ENCODE data around the gene PRKACA.

DNA sequence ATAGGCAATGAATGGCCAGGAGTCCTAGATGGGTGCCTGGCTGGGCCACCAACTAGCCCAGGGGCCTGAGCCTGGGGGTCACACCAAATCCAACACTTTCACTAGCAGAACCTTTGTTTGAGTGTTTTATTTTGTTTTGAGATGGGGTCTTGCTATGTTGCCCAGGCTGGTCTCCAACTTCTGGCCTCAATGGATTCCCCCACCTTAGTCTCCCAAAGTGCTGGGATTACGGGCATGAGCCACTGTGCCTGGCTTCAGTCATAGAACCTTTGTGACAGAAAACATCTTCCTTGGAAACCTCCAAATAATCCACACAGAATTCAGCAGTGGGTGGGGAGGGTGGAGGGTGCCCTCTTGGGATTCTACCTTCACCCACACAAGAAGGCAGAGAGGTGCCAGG lies 6.1 kb downstream of the PRKACA start:
- TF ChIP-seq, protein P1, sequence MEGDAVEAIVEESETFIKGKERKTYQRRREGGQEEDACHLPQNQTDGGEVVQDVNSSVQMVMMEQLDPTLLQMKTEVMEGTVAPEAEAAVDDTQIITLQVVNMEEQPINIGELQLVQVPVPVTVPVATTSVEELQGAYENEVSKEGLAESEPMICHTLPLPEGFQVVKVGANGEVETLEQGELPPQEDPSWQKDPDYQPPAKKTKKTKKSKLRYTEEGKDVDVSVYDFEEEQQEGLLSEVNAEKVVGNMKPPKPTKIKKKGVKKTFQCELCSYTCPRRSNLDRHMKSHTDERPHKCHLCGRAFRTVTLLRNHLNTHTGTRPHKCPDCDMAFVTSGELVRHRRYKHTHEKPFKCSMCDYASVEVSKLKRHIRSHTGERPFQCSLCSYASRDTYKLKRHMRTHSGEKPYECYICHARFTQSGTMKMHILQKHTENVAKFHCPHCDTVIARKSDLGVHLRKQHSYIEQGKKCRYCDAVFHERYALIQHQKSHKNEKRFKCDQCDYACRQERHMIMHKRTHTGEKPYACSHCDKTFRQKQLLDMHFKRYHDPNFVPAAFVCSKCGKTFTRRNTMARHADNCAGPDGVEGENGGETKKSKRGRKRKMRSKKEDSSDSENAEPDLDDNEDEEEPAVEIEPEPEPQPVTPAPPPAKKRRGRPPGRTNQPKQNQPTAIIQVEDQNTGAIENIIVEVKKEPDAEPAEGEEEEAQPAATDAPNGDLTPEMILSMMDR (IDR thresholded peaks at IDR 0.05), result no peak
- no peak for TF ChIP-seq POLR2A (IDR thresholded peaks at IDR 0.05)
- TF ChIP-seq EP300 (IDR thresholded peaks at IDR 0.05; ENCODE audit: low read depth), result no peak
- no peak for TF ChIP-seq POLR2AphosphoS5 (IDR thresholded peaks at IDR 0.05)
